Stimulated activated CD8-positive, alpha-beta memory T cell treated with anti-CD3 and anti-CD28 coated beads, Interleukin-15, amount 100 ng/mL, for 24 hours (primary cell): Measurements from ENCODE around the gene PRSS57.

ENCODE experiments used
- DNase-seq: peaks from one replicate; pipeline ENCODE4 v3.0.0-alpha.2; 2020; ENCODE audit warnings: low read depth

PRSS57 gene

DNA sequence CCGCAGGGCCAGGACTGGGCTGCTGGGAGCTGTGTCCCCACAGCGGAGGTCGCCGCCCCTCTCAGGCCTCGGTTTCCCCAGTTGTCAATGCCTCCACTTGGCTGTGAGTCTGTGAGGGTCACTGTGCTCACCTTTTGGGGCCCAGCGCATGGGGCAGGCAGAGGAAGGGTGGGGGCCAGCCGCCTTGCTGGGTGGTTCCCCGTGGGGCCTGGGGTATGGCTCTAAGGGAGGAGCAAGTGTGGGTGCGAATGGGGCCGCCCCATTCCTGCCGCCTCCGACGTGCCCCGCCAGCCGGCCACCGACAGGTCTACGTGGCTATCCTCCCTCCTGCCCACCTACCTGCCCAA is 56.4 kb downstream of the PRSS57 start:
- DNase-seq = no peak
